Left kidney (tissue), 2 donors: Measurements from ENCODE around the gene KCNMB3. TPM values are rescaled to one million over a fixed set of nuclear protein-coding genes. Genes with fewer than 3 reads are reported as not detected.
"Not testable (repeated sequence)": the region's sequence is repeated elsewhere in the genome, so short reads cannot be mapped to it uniquely, and the experiment has no call there.

Experiments
- DNase-seq: peaks from one replicate; pipeline ENCODE4 v3.0.0-alpha.2; 2013
- polyA plus RNA-seq: library from polyadenylated mRNA; unstranded; fragments of 120-200 nt; gene quantifications from one replicate; pipeline ENCODE4 v1.2.1, GENCODE V29; 2013; ENCODE audit not compliant: insufficient read length

Gene KCNMB3
- polyA plus RNA-seq, 1 donor: 8.1 TPM

DNA sequence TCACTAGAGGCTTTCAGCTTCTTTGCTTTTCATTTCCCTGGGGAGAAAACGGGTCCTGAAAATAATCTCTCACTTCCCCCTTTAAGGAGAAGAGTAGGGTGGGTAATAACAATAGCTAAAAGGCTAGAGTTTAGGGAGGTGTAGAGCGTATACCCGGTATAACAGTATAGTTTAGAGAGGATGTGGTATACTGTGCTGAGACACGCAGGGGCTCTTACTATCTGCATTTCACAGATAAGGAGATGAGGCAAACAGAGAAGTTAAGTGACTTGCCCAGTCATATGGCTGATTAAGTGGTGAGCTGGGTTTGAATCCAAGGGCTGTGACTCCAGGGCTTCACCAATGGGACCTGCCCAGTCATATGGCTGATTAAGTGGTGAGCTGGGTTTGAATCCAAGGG lies 15.0 kb upstream of the KCNMB3 start:
- DNase-seq: no peak

DNA sequence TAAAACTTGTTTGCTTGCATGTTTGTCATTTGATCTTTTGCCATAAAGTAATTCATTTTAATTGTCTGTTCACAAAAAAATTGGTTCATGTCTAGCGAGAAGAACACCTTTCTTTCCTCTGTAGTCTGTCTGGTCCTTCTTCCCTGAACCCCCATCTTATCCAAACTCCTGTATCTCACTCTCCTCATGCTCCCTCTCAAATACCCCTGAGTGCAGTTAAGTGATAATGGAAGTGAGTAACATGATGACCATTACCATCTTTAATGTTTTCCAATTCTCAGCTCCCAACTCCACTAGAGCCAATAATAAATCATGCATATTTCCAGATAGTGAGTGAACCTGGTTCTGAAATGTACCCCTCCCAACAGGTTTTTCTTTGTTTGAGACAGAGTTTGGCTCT lies 14.2 kb upstream of the KCNMB3 start:
- no peak for DNase-seq

DNA sequence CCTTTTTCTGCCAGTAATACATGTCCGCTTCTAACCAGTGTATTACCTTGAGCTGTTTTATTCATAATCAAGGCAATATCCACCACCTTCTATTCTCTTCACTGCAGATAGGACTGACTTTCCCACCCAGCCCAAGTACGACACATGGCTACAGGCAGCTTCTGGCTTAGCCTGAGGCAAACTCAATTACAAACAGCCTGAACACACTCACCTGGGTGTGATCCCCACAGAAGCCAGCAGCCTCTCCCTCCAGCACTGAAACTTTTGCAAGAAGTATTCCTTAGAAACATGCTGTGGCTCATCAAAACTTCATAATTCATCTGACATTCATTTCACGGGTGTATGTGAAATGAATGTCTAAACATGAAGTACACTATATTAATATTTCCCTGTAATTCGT lies 13.5 kb upstream of the KCNMB3 start:
- no peak for DNase-seq

GRCh38 chr3:179263134-179263533 lies 12.2 kb upstream of the KCNMB3 start:
- no peak for DNase-seq

GRCh38 chr3:179260949-179261765 lies 10.2 kb upstream of the KCNMB3 start:
- DNase-seq: peak; percentile 67

DNA sequence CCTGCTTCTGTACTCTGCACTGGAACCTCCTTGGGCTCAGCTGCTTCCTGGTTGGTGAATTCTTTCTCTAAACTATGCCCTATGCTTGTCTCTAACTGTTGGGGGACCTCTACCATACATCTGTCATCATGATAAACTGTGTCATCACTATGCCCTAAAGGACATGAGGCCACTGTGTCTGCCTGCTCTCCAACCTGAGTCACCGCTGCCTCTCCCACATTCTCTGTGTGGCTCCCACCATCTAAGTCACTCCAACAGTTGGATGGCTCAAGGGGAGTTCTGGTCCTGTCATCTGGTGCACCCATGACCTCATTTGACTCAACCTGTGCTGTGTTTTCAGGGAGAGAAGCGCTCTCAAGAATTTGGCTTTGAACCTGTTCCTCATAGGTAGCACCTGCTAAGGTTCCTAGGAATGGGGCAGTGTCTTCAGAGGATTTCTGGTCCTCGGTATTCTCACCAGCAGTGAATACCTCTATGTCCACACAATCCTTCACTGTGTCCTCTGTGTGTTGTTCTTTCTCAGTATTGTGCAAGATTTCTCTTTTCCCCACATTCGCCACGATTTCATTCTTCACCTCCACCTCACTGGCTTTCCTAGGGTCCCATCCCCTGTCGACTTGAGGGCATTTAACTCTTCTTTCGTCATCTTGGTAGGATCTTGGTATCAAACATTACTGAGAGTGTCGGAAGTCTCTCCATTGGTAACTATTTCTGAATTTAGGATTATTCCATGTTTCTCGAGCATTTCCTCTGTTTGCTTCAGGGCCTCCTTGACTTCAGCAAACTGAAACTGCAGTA lies 9.2 kb upstream of the KCNMB3 start:
- not testable (repeated sequence) for DNase-seq

DNA sequence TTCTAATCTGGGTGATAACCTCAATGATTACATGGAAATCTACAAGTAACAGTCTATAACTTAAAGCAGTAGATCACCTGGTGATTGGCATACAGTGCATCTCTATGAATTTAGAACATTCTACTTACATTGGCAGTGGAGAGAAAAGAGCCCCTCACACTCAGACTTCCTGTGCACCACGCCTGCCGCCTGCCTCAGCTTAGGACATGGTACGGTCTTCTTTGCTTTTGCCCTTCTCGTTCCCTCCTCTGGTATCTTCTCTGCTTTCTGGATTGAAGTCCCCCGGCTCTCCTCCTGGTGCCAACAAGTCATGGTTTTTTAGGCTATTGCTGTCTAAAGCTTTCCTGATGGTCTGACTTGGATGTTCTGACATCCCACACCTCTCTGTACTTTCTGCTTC lies 7.9 kb upstream of the KCNMB3 start:
- DNase-seq: no peak

GRCh38 chr3:179257742-179258141 lies 6.8 kb upstream of the KCNMB3 start:
- DNase-seq: not testable (repeated sequence)

DNA sequence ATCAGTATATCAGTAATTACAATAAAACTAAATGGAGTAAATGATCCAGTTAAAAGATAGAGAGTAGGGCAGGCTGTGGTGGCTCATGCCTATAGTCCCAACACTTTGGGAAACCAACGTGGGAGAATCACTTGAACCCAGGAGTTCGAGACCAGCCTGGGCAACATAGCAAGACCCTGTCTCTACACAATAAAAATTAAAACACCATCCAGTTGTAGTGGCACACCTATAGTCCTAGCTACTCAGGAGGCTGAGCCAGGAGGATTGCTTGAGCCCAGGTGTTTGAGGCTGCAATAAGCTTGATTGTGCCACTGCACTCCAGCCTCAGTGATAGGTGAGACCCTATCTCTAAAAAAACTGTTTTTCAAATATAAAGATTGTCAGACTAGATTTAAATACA lies 5.9 kb upstream of the KCNMB3 start:
- DNase-seq: no peak

DNA sequence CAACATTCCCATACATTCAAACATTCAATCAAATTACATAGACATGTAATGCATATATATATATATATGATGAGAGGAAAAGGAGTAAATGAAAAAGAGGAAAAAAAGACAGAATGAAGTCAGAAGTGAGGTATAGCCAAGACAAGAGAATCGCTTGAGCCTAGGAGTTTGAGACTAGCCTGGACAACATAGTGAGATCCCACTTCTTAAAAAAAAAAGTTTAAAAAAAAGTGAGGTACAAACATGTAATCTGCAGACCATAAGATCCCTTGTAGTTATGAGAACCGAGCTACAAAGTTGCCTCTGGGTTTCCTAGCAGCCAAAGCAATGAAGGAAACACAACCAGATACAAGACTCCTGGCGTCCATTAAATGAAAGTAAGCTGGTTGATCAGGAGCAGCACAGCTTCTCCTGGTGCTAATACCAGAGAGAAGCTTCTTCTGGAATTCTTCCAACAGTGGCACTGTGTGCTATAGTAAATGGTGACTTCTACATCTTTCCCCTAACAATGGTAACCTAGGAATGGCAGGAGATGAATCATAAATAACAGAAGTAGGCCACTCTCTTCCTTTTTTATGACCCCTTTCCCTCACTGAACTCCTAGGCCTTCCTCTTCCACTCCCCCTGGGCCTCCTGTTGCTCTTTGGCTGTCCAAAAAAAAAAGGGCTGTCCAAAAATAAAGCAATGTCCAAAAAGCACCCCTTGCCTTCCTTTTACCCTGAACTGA lies 3.5 kb downstream of the KCNMB3 start:
- DNase-seq: no peak

DNA sequence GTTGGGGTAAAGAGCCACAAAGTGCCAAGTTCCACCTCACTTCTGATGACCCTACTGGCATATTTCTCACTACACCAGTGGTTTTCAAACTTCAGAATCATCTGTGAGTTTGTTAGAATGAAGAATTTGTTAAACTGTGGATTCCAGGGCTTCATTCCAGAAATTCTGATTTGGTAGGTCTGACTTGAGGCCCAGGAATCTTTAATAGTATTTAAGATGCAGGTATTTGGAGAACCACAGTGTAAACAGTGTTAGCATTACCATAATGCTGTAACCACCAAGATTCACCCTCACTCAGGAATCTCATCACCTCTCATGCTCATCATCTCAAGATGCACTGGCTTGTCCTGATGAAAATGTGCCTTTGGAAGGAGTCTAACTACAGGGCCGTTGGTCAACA lies 6.0 kb downstream of the KCNMB3 start:
- DNase-seq: no peak

DNA sequence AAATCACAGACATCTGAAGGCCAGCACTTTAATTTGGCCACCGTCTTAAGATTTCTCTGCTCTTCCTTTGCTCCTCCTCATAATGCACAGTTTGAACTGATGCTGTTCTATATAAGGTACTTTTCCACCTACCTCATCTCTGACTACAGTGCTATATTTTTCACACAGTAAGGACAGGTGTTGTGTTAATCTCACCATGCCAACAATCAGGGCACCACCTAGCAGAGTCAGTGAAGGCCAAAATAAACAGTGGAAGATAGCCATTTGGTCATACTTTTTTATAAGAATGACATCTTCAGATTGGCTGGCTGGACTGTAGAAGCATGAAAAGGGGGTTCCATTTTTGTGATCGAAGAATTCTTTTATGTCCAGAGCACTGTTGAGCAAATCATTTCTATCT lies 8.1 kb downstream of the KCNMB3 start:
- not testable (repeated sequence) for DNase-seq

GRCh38 chr3:179240299-179240698 lies 10.6 kb downstream of the KCNMB3 start:
- DNase-seq: not testable (repeated sequence)

- no peak for DNase-seq
Measured at GRCh38 chr3:179236669-179237301, 14.1 kb downstream of the KCNMB3 start.

DNA sequence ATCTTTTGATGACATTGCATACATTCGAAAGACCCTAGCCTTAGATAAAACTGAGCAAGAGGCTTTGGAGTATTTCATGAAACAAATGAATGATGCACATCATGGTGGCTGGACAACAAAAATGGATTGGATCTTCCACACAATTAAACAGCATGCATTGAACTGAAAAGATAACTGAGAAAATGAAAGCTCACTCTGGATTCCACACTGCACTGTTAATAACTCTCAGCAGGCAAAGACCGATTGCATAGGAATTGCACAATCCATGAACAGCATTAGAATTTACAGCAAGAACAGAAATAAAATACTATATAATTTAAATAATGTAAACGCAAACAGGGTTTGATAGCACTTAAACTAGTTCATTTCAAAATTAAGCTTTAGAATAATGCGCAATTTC lies 16.7 kb downstream of the KCNMB3 start:
- DNase-seq: no peak

GRCh38 chr3:179233043-179233442 lies 17.9 kb downstream of the KCNMB3 start:
- DNase-seq: no peak

- DNase-seq: no peak
Measured at GRCh38 chr3:179229177-179229576, 21.7 kb downstream of the KCNMB3 start.

DNA sequence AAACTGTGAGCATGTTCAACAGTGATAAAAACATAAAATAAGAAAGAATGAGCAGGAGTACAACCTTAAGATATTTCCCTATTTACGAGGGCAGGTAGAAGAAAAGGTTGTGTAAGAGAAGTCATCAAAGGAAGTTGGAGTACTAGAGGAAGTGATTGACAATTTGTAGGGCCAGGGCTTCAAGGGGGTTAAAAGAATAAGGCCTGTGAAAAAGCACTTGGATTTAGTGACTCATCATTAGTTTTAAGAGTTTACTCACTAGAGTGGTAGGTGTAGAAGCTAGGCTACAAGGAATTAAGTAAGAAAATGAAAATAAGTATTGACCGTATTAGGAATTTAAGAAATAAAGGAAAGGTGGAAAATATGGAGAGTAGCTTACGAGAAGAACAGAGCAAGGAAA lies 23.6 kb downstream of the KCNMB3 start:
- no peak for DNase-seq

DNA sequence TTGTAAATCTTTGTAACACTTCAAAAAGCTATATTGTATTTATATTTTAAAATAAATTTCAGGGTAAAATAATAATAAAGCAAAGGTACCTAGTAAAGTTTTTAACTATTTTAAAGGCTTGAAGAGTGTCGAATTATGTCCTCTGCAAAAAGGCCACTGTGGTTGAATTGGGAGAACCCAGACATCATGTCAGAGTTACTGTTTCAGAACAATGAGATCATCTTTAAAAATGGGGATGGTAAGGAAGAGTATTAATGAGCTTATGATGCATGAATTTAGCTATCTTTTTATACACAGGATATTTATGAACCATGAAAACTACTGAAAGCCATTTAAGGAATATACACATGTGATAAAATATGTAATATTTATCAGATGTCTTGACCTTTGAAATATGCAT lies 26.3 kb downstream of the KCNMB3 start:
- no peak for DNase-seq

DNA sequence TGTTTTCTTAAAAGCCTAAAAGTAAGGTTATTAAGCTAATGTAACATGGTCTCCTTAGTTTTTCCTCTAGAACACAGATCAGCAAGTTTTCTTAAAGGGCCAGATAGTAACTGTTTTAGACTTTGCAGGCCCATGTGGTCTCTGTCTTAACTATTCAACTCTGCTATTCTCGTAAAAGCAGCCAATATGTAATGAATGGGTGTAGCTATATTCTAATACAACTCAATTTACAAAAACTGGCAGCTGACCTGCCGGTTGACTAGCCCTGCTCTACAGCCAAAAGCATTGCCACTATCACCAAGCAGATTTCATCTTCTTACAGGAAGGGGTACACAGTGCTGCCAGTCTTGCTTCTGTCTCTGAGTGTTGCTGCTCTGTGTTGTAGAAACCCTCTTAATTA lies 27.4 kb downstream of the KCNMB3 start:
- DNase-seq: no peak

DNA sequence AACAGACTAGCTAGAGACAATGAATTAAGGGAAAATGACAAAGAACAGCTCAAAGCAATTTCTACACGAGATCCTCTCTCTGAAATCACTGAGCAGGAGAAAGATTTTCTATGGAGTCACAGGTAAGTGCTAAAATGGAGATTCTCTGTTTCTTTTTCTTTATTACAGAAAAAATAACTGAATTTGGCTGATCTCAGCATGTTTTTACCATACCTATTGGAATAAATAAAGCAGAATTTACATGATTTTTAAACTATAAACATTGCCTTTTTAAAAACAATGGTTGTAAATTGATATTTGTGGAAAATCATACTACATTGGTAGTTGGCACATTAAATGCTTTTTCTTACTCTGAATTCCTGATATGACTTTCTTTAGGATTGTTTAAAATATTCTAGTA lies 32.7 kb downstream of the KCNMB3 start:
- DNase-seq: not testable (repeated sequence)

DNA sequence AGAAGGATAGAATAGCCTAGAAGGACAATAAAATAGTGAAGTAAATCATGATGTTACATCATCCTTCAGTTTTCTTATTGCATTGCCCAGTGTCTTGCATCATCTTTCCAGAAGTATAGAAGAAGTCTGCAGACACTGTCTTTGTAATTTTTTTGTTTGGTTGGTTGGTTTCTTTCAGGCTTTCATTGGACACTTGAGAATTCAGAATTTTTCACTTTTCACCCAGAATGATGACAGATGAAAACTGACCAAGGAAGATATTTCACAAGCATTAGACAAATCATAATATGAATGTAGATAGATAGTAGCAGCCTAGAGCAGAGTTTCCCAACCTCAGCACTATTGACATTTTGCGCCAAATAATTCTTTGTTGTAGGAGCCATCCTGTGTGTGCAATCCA lies 35.4 kb downstream of the KCNMB3 start:
- not testable (repeated sequence) for DNase-seq
